ENCODE data around the gene PNMA8C.
A peak's percentile ranks its signal among the peaks of the same experiment; 100 is the strongest.
"Not testable (repeated sequence)": the region's sequence is repeated elsewhere in the genome, so short reads cannot be mapped to it uniquely, and the experiment has no call there.

PNMA8C gene

DNA sequence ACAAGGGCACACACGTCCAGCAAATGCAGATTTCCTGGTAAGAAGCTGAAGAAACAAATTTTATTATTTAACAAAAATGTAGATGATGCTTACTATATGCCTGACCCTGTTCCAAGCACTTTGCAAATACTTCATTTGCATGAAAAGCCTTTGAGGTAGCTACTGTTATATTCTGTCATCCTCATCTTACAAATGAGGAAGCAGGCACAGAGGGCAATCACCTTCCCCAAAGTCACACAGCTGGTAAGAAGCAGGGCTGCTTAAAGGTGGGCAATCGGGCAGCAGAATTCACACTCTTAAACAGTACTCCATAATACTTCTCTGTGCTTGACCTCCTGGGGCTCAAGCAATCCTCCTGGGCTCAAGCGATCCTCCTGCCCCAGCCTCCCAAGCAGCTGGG is 18.3 kb upstream of the PNMA8C start:
- Histone ChIP-seq H3K36me3 (ENCODE audit: insufficient read depth, low read length) (no peaks in the 10 kb centered on the region), H3K9me3 (ENCODE audit: insufficient read depth, low read depth, low read length) (0 out of 2 replicates have a peak, but pooled peaks cover 3% of the 10 kb centered on the region), H3K9ac (ENCODE audit: low read depth, low read length) (no peak overlapping the region), H3K4me1 (ENCODE audit: insufficient read depth, low read length) (no peaks in the 10 kb centered on the region), H3K27ac (ENCODE audit: low read depth, low read length) (no peak overlapping the region), H3K4me3 (ENCODE audit: low read length) (no peak overlapping the region), H3K27me3 (ENCODE audit: insufficient read depth, low read length) (no peaks in the 10 kb centered on the region)
- 85% methylated on average over 2 of the region's 3 CpGs for WGBS

GRCh38 chr19:46446021-46446420 is 17.3 kb upstream of the PNMA8C start:
- no peaks in the 10 kb centered on the region for H3K4me1 ChIP-seq (ENCODE audit: insufficient read depth, low read length)

GRCh38 chr19:46442808-46443450 is 14.2 kb upstream of the PNMA8C start:
- Histone ChIP-seq H3K4me3 (ENCODE audit: low read length) (no peak overlapping the region), H3K27me3 (ENCODE audit: insufficient read depth, low read length) (no peaks in the 10 kb centered on the region), H3K9me3 (ENCODE audit: insufficient read depth, low read depth, low read length) (no peaks in the 10 kb centered on the region), H3K27ac (ENCODE audit: low read depth, low read length) (no peak overlapping the region), H3K9ac (ENCODE audit: low read depth, low read length) (no peak overlapping the region), H3K36me3 (ENCODE audit: insufficient read depth, low read length) (no peaks in the 10 kb centered on the region), H3K4me1 (ENCODE audit: insufficient read depth, low read length) (no peaks in the 10 kb centered on the region)
- 87% methylated on average over 7 of the region's 8 CpGs for WGBS

More at GRCh38 chr19:46446021-46446420, 17.3 kb upstream of the PNMA8C start:
- Histone ChIP-seq H3K27ac (ENCODE audit: low read depth, low read length) (no peak overlapping the region), H3K27me3 (ENCODE audit: insufficient read depth, low read length) (no peaks in the 10 kb centered on the region), H3K9me3 (ENCODE audit: insufficient read depth, low read depth, low read length) (0 out of 2 replicates have a peak, but pooled peaks cover 3% of the 10 kb centered on the region), H3K4me3 (ENCODE audit: low read length) (no peak overlapping the region), H3K9ac (ENCODE audit: low read depth, low read length) (no peak overlapping the region), H3K36me3 (ENCODE audit: insufficient read depth, low read length) (no peaks in the 10 kb centered on the region)
- WGBS: 83% methylated on average over 15 of the region's 15 CpGs

DNA sequence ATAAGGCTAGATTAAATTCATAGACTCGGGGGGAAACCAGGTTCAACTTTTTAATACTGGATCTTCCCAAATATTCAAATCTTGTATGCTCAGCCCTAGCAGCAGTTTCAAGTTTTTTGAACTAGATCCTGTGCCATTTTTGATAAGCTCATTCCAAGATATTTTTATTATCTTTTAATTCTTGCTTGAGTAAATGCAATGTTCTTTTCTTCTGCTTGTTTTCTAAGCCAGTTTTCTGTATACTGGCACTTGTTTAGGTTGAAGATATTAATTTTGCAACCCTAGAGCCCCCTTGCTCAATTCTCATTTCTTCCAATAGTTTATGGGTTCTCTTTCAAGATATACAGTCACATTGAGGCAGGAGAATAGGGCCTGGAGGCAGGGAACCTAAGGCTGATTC is 13.1 kb upstream of the PNMA8C start:
- Histone ChIP-seq H3K9me3 (ENCODE audit: insufficient read depth, low read depth, low read length) (no peaks in the 10 kb centered on the region), H3K27ac (ENCODE audit: low read depth, low read length) (no peak overlapping the region), H3K9ac (ENCODE audit: low read depth, low read length) (no peak overlapping the region), H3K4me1 (ENCODE audit: insufficient read depth, low read length) (no peaks in the 10 kb centered on the region), H3K4me3 (ENCODE audit: low read length) (no peak overlapping the region), H3K36me3 (ENCODE audit: insufficient read depth, low read length) (no peaks in the 10 kb centered on the region), H3K27me3 (ENCODE audit: insufficient read depth, low read length) (no peaks in the 10 kb centered on the region)
- WGBS: 88% methylated on average over 1 of the region's 1 CpG

GRCh38 chr19:46435689-46436088 is 7.0 kb upstream of the PNMA8C start:
- not testable (repeated sequence) for H3K27ac ChIP-seq (ENCODE audit: low read depth, low read length); H3K36me3 ChIP-seq (ENCODE audit: insufficient read depth, low read length); H3K4me1 ChIP-seq (ENCODE audit: insufficient read depth, low read length); H3K9ac ChIP-seq (ENCODE audit: low read depth, low read length); H3K9me3 ChIP-seq (ENCODE audit: insufficient read depth, low read depth, low read length); H3K27me3 ChIP-seq (ENCODE audit: insufficient read depth, low read length); H3K4me3 ChIP-seq (ENCODE audit: low read length)
- 86% methylated on average over 4 of the region's 4 CpGs for WGBS

- whole genome bisulfite sequencing: 83% methylated on average over 6 of the region's 6 CpGs
- Histone ChIP-seq H3K27ac (ENCODE audit: low read depth, low read length) (no peak overlapping the region), H3K9me3 (ENCODE audit: insufficient read depth, low read depth, low read length) (no peaks in the 10 kb centered on the region), H3K4me3 (ENCODE audit: low read length) (no peak overlapping the region), H3K9ac (ENCODE audit: low read depth, low read length) (no peak overlapping the region), H3K27me3 (ENCODE audit: insufficient read depth, low read length) (no peaks in the 10 kb centered on the region), H3K4me1 (ENCODE audit: insufficient read depth, low read length) (no peaks in the 10 kb centered on the region), H3K36me3 (ENCODE audit: insufficient read depth, low read length) (no peaks in the 10 kb centered on the region)
Measured at GRCh38 chr19:46435009-46435408, 6.3 kb upstream of the PNMA8C start.

DNA sequence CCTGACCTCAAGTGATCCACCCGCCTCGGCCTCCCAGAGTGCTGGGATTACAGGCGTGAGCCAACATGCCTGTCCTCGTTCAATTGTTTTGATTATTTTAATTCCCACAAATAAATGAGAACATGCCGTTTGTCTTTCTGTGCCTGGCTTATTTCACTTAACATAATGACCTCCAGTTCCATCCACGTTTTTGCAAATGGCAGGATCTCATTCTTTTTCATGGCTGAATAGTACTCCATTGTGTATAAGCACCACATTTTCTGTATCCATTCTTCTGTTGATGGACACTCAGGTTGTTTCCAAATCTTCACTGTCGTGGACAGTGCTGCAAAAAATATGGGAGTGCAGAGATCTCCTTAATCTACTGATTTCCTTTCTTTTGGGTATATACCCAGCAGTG is 4.7 kb upstream of the PNMA8C start:
- H3K9me3 ChIP-seq (ENCODE audit: insufficient read depth, low read depth, low read length); H3K27ac ChIP-seq (ENCODE audit: low read depth, low read length); H3K4me3 ChIP-seq (ENCODE audit: low read length); H3K9ac ChIP-seq (ENCODE audit: low read depth, low read length); H3K4me1 ChIP-seq (ENCODE audit: insufficient read depth, low read length); H3K27me3 ChIP-seq (ENCODE audit: insufficient read depth, low read length); H3K36me3 ChIP-seq (ENCODE audit: insufficient read depth, low read length): not testable (repeated sequence)
- 76% methylated on average over 7 of the region's 7 CpGs for WGBS

DNA sequence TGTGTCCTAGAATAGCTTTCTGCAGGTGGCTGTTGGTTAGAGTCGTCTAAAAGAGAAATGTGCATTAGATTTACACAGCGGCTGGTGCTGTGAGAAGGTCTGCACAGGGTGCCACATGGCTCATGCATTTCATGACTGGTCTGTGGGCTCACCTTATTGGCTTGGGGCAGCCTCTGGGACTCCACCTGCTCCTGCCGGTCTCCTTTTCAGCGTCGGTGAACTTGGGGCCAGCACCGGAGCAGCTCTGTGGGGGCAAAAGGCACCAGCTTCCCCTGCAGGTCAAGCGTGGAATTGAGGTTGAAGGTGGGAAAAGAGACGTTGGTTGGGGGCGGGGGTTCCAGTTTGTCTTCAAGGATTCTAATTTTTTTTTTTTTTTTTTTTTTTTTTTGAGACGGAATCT is 3.1 kb upstream of the PNMA8C start:
- Histone ChIP-seq H3K4me1 (ENCODE audit: insufficient read depth, low read length) (0 out of 2 replicates have a peak, but pooled peaks cover 2% of the 10 kb centered on the region), H3K27me3 (ENCODE audit: insufficient read depth, low read length) (peaks cover 19% of the 10 kb centered on the region), H3K9ac (ENCODE audit: low read depth, low read length) (no peak overlapping the region), H3K9me3 (ENCODE audit: insufficient read depth, low read depth, low read length) (no peaks in the 10 kb centered on the region), H3K36me3 (ENCODE audit: insufficient read depth, low read length) (no peaks in the 10 kb centered on the region), H3K27ac (ENCODE audit: low read depth, low read length) (no peak overlapping the region), H3K4me3 (ENCODE audit: low read length) (no peak overlapping the region)
- 52% methylated on average over 9 of the region's 10 CpGs for WGBS

DNA sequence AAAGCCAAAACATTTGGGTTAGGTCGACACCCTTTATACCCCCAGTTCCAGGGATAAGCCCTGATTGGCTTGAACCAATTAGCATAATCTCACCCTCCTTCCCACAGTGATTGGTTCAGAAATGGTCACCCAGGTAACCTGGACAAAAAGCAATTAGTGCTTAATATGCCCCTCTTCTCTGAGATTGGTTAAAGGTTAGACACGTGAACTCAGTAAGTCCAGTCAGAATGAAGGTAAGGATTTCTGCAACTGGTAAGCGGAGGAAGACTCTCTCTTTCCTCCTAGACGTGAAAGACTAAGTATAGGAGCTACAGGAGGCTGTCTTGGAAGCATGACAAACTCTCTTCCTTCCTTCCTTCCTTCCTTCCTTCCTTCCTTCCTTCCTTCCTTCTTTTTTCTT is 1.3 kb upstream of the PNMA8C start:
- H3K4me3 ChIP-seq (ENCODE audit: low read length): no peak overlapping the region
- no peak overlapping the region for H3K9ac ChIP-seq (ENCODE audit: low read depth, low read length)
- H3K9me3 ChIP-seq (ENCODE audit: insufficient read depth, low read depth, low read length): no peaks in the 10 kb centered on the region
- H3K27ac ChIP-seq (ENCODE audit: low read depth, low read length): no peak overlapping the region
- peaks cover 7% of the 10 kb centered on the region; the same call in 1 of the 2 replicates for H3K4me1 ChIP-seq (ENCODE audit: insufficient read depth, low read length)
- no peaks in the 10 kb centered on the region for H3K36me3 ChIP-seq (ENCODE audit: insufficient read depth, low read length)
- H3K27me3 ChIP-seq (ENCODE audit: insufficient read depth, low read length): peaks cover 25% of the 10 kb centered on the region
- 90% methylated on average over 4 of the region's 4 CpGs for WGBS

GRCh38 chr19:46427518-46428045 is 1.2 kb downstream of the PNMA8C start:
- no peak overlapping the region for H3K4me3 ChIP-seq (ENCODE audit: low read length)
- no peak overlapping the region for H3K9ac ChIP-seq (ENCODE audit: low read depth, low read length)
- no peaks in the 10 kb centered on the region for H3K9me3 ChIP-seq (ENCODE audit: insufficient read depth, low read depth, low read length)
- 89% methylated on average over 17 of the region's 17 CpGs for WGBS
- H3K4me1 ChIP-seq (ENCODE audit: insufficient read depth, low read length): peaks cover 7% of the 10 kb centered on the region; the same call in 1 of the 2 replicates
- H3K27me3 ChIP-seq (ENCODE audit: insufficient read depth, low read length): peaks cover 25% of the 10 kb centered on the region
- no peak overlapping the region for H3K27ac ChIP-seq (ENCODE audit: low read depth, low read length)
- H3K36me3 ChIP-seq (ENCODE audit: insufficient read depth, low read length): no peaks in the 10 kb centered on the region

- H3K4me1 ChIP-seq (ENCODE audit: insufficient read depth, low read length): peaks cover 7% of the 10 kb centered on the region; the same call in 1 of the 2 replicates
- peaks cover 25% of the 10 kb centered on the region for H3K27me3 ChIP-seq (ENCODE audit: insufficient read depth, low read length)
- no peaks in the 10 kb centered on the region for H3K9me3 ChIP-seq (ENCODE audit: insufficient read depth, low read depth, low read length)
- 9% methylated on average over 32 of the region's 32 CpGs for WGBS
- H3K4me3 ChIP-seq (ENCODE audit: low read length): peak overlapping the region; percentile 71
- no peak overlapping the region for H3K27ac ChIP-seq (ENCODE audit: low read depth, low read length)
- no peaks in the 10 kb centered on the region for H3K36me3 ChIP-seq (ENCODE audit: insufficient read depth, low read length)
- H3K9ac ChIP-seq (ENCODE audit: low read depth, low read length): peak overlapping the region; percentile 39; the same call in 1 of the 2 replicates
Measured at GRCh38 chr19:46426506-46427162, 2.1 kb downstream of the PNMA8C start.
